Effector memory CD4-positive, alpha-beta T cell (primary cell): Measurements from ENCODE around the gene TTC4.

Experiments used
- DNase-seq, 3 donors: peaks; one replicate each; pipeline ENCODE4 v3.0.0-alpha.2; 2020
- H3K27ac ChIP-seq: 2 replicates; pipeline ENCODE4 v1.7.0; 2013; ENCODE audit warnings: mild to moderate bottlenecking, low read length, moderate library complexity; ENCODE audit not compliant: insufficient read depth, poor library complexity, severe bottlenecking
- H3K27me3 ChIP-seq: replicated peaks from 2 replicates; pipeline ENCODE4 v1.7.0; 2013; ENCODE audit warnings: mild to moderate bottlenecking, low read length; ENCODE audit not compliant: insufficient read depth, control insufficient read depth, poor library complexity, severe bottlenecking
- H3K36me3 ChIP-seq: 2 replicates; pipeline ENCODE4 v1.7.0; 2013; ENCODE audit warnings: mild to moderate bottlenecking, low read length, moderate library complexity; ENCODE audit not compliant: control insufficient read depth, insufficient read depth
- H3K4me1 ChIP-seq: 2 replicates; pipeline ENCODE4 v1.7.0; 2013; ENCODE audit warnings: low read length, mild to moderate bottlenecking; ENCODE audit not compliant: control insufficient read depth, insufficient read depth, poor library complexity, severe bottlenecking
- H3K4me3 ChIP-seq: 2 replicates; pipeline ENCODE4 v1.7.0; 2013; ENCODE audit warnings: low read length, low read depth, mild to moderate bottlenecking; ENCODE audit not compliant: insufficient read depth, poor library complexity, severe bottlenecking
- H3K9me3 ChIP-seq: 2 replicates; pipeline ENCODE4 v1.7.0; 2013; ENCODE audit warnings: mild to moderate bottlenecking, low read length, moderate library complexity; ENCODE audit not compliant: control insufficient read depth

The TTC4 gene

DNA sequence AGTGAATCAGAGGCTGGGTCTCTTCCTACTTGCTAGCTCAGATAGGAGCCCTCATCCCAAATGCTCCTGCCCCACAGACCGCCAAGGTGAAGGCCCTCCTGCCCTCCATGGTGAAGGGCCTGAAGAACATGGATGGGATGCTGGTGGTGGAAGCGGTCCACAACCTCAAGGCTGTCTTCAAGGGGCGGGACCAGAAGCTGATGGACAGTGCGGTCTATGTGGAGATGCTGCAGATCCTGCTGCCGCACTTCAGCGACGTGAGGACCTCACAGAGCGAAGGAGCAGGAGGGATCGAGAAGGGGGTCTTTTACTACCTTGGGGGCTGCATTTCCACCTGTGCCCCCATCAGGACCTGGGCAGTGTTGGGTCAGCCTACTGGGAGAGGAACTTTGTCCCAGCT, 14.6 kb upstream of the TTC4 start:
- Histone ChIP-seq H3K4me1 (no peaks in the 10 kb centered on the region), H3K27me3 (no peaks in the 10 kb centered on the region), H3K9me3 (no peaks in the 10 kb centered on the region), H3K4me3 (no peak overlapping the region), H3K27ac (no peak overlapping the region), H3K36me3 (no peaks in the 10 kb centered on the region)
- no peak for DNase-seq

DNA sequence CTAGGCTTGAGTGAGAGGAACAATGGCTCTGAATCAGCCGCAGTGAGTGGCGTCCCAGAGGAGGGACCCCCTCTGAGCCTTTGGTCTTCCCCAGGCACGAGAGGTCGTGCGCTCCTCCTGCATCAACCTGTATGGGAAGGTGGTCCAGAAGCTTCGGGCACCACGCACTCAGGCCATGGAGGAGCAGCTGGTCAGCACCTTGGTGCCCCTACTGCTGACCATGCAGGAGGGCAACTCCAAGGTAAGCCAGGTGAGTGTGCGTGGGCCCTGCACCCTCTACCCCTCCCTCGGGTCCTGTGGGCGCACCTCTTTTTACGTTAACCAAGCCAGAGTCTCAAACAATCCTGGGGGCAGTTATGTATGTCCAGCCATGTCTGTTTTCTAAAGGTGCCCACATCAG, 13.7 kb upstream of the TTC4 start:
- Histone ChIP-seq H3K27me3 (no peaks in the 10 kb centered on the region), H3K27ac (no peak overlapping the region), H3K9me3 (no peaks in the 10 kb centered on the region), H3K4me3 (no peak overlapping the region), H3K4me1 (no peaks in the 10 kb centered on the region), H3K36me3 (no peaks in the 10 kb centered on the region)
- no peak for DNase-seq

DNA sequence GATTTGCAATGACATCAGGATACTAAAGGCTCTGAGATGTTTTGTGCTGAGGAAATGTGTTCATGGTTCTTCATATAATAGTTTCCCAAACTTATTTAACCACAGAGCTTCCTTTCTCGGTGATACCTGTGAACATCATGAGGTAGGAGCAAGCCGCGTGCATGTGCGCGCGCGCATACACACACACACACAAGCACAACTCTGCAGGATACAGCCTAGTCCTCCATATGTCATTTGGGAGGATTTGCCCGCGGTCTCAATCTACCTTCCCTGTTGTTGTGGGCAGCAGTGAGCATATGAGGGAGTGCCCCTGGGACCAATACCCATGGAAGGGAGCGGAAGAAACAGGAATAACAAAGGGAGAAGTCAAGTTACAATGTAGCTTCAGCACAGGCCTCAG, 12.2 kb upstream of the TTC4 start:
- H3K27me3 ChIP-seq = peaks cover 2% of the 10 kb centered on the region
- H3K9me3 ChIP-seq = no peaks in the 10 kb centered on the region
- H3K36me3 ChIP-seq = no peaks in the 10 kb centered on the region
- H3K4me3 ChIP-seq = no peak overlapping the region
- DNase-seq = no peak
- no peaks in the 10 kb centered on the region for H3K4me1 ChIP-seq
- H3K27ac ChIP-seq = no peak overlapping the region

DNA sequence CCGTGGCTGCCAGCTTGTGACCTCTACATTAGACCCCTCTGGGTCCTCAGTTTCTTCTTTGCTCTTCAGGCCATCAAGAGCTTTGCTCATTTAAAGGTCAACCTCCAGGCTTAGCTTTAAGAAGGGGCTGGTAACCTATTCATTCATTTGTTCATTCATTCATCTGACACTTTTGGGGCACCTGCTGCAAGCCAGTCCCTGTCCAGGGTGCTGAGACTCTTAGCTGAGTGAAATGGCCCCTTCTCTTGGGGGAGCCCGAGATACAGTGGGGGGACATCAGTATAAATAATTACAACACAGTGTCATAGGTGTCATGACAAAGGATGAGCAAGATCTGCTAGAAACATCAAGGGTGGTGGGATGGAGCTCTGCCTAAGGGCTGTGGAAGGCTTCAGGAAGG, 10.5 kb upstream of the TTC4 start:
- no peak for DNase-seq
- Histone ChIP-seq H3K27ac (no peak overlapping the region), H3K4me1 (no peaks in the 10 kb centered on the region), H3K27me3 (peaks cover 4% of the 10 kb centered on the region), H3K36me3 (no peaks in the 10 kb centered on the region), H3K4me3 (no peak overlapping the region), H3K9me3 (no peaks in the 10 kb centered on the region)

DNA sequence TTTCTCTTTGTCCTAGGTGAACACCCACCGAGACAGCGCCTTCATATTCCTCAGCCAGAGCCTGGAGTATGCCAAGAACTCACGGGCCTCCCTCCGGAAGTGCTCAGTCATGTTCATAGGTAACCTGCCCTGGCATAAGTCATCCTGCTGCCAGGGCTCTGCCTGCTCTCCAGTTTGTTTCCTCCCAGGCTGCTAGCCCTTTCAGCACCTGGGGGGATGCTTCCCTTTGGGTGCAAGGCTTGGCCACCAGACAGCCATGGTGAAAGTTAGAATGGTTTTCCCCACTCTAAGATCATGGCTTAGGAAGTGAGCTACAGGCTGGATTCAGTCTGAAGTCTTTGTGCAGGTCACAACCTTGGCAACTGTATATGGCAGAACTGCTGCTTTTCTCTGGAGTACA, 9.2 kb upstream of the TTC4 start:
- Histone ChIP-seq H3K4me1 (no peaks in the 10 kb centered on the region), H3K27ac (no peak overlapping the region), H3K9me3 (no peaks in the 10 kb centered on the region), H3K36me3 (no peaks in the 10 kb centered on the region), H3K27me3 (peaks cover 4% of the 10 kb centered on the region), H3K4me3 (no peak overlapping the region)
- DNase-seq = no peak

DNA sequence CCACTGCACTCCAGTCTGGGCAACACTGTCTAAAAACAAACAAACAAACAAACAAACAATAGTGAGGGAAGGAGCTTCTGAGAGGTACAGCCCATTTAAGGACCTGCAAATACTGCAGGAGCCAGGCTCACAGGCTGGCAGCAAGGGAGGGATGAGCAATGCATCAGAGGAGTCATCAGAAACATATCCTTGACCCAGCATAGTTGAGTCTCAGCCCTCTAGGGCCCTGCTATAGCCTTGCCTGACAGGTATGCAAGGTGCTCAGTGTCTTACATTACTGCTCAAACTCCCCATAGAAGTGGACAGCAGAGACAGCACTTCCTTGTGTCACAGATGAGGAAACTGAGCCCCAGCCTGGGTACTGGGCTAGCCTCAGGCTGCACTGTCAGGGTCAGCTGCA, 7.3 kb upstream of the TTC4 start:
- no peak for DNase-seq
- H3K27ac ChIP-seq = no peak overlapping the region
- H3K4me1 ChIP-seq = no peaks in the 10 kb centered on the region
- H3K4me3 ChIP-seq = no peak overlapping the region
- H3K27me3 ChIP-seq = peaks cover 4% of the 10 kb centered on the region
- no peaks in the 10 kb centered on the region for H3K36me3 ChIP-seq
- no peaks in the 10 kb centered on the region for H3K9me3 ChIP-seq

DNA sequence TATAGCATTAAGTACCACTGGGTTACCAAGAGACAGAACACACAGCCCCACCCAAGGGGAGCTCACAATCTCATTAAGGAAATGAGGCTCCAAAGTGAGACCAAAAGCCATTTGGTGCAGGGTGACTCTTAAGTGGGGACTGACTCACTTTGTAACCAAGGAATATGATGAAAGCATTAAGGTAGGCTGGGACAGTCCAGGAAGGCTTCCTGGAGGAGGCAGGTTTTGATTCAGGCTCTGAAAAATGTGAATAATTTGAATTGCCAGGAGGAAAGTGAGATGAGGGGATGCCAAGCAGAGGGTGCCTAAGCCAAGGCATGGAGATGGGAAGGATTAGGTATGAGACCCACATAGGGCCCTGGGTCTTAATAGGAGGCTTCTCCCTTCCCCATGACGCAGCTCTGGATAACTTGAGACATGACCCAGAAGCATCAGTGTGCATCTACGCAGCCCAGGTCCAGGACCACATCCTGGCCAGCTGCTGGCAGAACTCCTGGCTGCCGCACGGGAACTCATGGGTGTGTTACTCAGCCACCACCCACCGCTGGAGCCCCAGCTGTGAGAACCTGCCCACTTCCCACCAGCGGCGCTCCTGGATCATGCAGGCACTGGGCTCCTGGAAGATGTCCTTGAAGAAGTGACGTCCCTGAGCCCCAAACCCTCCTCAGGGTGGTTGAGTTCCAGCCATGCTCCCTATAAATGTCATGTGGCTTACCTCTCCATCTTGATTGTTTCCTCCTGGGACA, 5.9 kb upstream of the TTC4 start:
- peaks cover 4% of the 10 kb centered on the region for H3K27me3 ChIP-seq
- no peak overlapping the region for H3K27ac ChIP-seq
- no peaks in the 10 kb centered on the region for H3K9me3 ChIP-seq
- H3K4me1 ChIP-seq = no peaks in the 10 kb centered on the region
- no peak overlapping the region for H3K4me3 ChIP-seq
- DNase-seq = no peak
- no peaks in the 10 kb centered on the region for H3K36me3 ChIP-seq

DNA sequence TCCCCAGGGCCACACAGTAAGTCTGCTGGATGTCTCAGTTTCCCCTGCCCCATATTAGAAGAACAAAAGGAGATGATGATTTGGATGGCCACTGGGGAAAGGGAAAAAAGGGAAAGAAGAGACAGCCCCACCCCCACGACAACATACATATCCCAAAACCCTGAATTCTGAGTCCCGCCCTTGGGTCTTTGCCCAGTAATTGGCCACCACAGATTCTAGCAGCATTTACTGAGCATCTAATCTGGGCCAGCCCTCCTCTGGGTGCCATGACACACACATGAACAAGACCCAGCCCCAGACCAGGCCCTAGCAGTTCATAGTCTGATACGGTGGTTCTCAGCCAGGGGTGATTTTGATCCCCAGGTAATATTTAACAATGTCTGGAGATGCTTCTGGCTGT, 5.2 kb upstream of the TTC4 start:
- Histone ChIP-seq H3K4me3 (no peak overlapping the region), H3K9me3 (no peaks in the 10 kb centered on the region), H3K27me3 (peaks cover 4% of the 10 kb centered on the region), H3K36me3 (no peaks in the 10 kb centered on the region), H3K4me1 (peaks cover 5% of the 10 kb centered on the region), H3K27ac (no peak overlapping the region)
- no peak for DNase-seq

DNA sequence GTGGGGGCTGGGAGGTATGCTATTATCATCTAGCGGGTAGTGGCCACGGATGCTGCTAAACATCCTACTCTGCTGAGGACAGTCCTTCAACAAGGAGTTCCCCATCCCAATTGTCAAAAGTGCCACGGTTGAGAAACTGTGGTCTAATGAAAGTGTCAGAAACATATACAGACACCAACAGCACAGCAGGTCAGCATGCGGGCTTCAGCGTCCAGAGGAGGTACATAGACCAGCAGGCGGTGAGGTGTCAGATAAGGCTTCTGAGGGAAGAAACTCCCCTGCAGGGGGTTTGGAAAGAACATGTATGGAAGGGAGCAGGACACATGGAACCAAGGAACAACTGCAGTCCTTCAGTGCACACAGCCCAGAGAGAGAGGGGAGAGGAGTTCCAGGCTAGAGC, 4.8 kb upstream of the TTC4 start:
- H3K27me3 ChIP-seq = peaks cover 4% of the 10 kb centered on the region
- H3K36me3 ChIP-seq = no peaks in the 10 kb centered on the region
- H3K4me1 ChIP-seq = peaks cover 5% of the 10 kb centered on the region
- DNase-seq = no peak
- H3K4me3 ChIP-seq = no peak overlapping the region
- H3K9me3 ChIP-seq = no peaks in the 10 kb centered on the region
- H3K27ac ChIP-seq = no peak overlapping the region

DNA sequence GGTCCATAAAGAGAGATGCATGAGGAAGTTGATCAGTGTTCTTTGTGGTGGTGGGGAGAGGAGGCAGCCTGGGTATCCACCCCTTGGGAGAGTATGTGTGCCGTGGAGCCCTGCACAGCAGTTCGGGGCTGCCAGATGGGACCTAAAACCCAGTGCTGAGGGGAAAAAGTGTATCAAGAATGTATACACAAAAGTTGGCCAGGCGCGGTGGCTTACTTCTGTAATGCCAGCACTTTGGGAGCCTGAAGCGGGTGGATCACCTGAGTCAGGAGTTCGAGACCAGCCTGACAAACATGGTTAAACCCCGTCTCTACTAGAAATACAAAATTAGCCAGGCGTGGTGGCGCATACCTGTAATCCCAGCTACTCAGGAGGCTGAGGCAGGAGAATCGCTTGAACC, 4.1 kb upstream of the TTC4 start:
- Histone ChIP-seq H3K4me1 (peaks cover 5% of the 10 kb centered on the region), H3K27ac (no peak overlapping the region), H3K4me3 (no peak overlapping the region), H3K27me3 (peaks cover 4% of the 10 kb centered on the region), H3K36me3 (no peaks in the 10 kb centered on the region), H3K9me3 (no peaks in the 10 kb centered on the region)
- no peak for DNase-seq
